ENCODE measurements around the gene ZCCHC24.

The ZCCHC24 gene

GRCh38 chr10:79473496-79474095 lies 28.2 kb upstream of the ZCCHC24 start:
- no peak for DNase-seq (ENCODE audit: low read depth)
- TF ChIP-seq CTCF (IDR thresholded peaks at IDR 0.05; ENCODE audit: low read depth, low read length, missing control alignments), result no peak
- H3K4me3 ChIP-seq (ENCODE audit: low read depth, low read length), result no peak overlapping the region

- no peak for DNase-seq (ENCODE audit: low read depth)
- no peak for TF ChIP-seq CTCF (IDR thresholded peaks at IDR 0.05; ENCODE audit: low read depth, low read length, missing control alignments)
- no peak overlapping the region for H3K4me3 ChIP-seq (ENCODE audit: low read depth, low read length)
Observed at GRCh38 chr10:79472951-79473350, 27.5 kb upstream of the ZCCHC24 start.

GRCh38 chr10:79472449-79472848 lies 27.0 kb upstream of the ZCCHC24 start:
- DNase-seq (ENCODE audit: low read depth), result no peak
- TF ChIP-seq CTCF (IDR thresholded peaks at IDR 0.05; ENCODE audit: low read depth, low read length, missing control alignments), result no peak
- H3K4me3 ChIP-seq (ENCODE audit: low read depth, low read length), result no peak overlapping the region

- DNase-seq (ENCODE audit: low read depth), result no peak
- H3K4me3 ChIP-seq (ENCODE audit: low read depth, low read length), result no peak overlapping the region
- no peak for TF ChIP-seq CTCF (IDR thresholded peaks at IDR 0.05; ENCODE audit: low read depth, low read length, missing control alignments)
Observed at GRCh38 chr10:79471776-79472175, 26.4 kb upstream of the ZCCHC24 start.

- no peak for DNase-seq (ENCODE audit: low read depth)
- no peak for TF ChIP-seq CTCF (IDR thresholded peaks at IDR 0.05; ENCODE audit: low read depth, low read length, missing control alignments)
- H3K4me3 ChIP-seq (ENCODE audit: low read depth, low read length), result no peak overlapping the region
Observed at GRCh38 chr10:79470096-79470495, 24.7 kb upstream of the ZCCHC24 start.

GRCh38 chr10:79468841-79469585 lies 23.6 kb upstream of the ZCCHC24 start:
- DNase-seq (ENCODE audit: low read depth), result no peak
- TF ChIP-seq CTCF (IDR thresholded peaks at IDR 0.05; ENCODE audit: low read depth, low read length, missing control alignments), result no peak
- H3K4me3 ChIP-seq (ENCODE audit: low read depth, low read length), result no peak overlapping the region
